Mesenchymal stem cell (in vitro differentiated cells and primary cell): ENCODE results near the gene SPINK4. TPM values are rescaled to one million over a fixed set of nuclear protein-coding genes. Genes with fewer than 3 reads are reported as not detected.

Experiments
- DNase-seq: peaks from one replicate; pipeline ENCODE4 v3.0.0-alpha.2; 2013
- H2AFZ ChIP-seq: one replicate; pipeline ENCODE4 v1.6.1; 2013; ENCODE audit warnings: low read depth, mild to moderate bottlenecking, control low read depth, inconsistent platforms, low read length, moderate library complexity
- H2AK5ac ChIP-seq: 2 replicates; pipeline ENCODE4 v1.6.1; 2013; ENCODE audit warnings: low read length, moderate library complexity, mild to moderate bottlenecking, inconsistent platforms; ENCODE audit not compliant: severe bottlenecking
- H2BK120ac ChIP-seq: one replicate; pipeline ENCODE4 v1.6.1; 2013; ENCODE audit warnings: low read depth, mild to moderate bottlenecking, inconsistent platforms, low read length, moderate library complexity
- H2BK12ac ChIP-seq, 2 experiments: one replicate each; pipeline ENCODE4 v1.6.1; 2013; ENCODE audit warnings: inconsistent platforms in 2 of 2, low read length in 2 of 2, mild to moderate bottlenecking in 2 of 2, moderate library complexity in 2 of 2, control low read depth in 1 of 2
- H2BK15ac ChIP-seq: one replicate; pipeline ENCODE4 v1.6.1; 2013; ENCODE audit warnings: mild to moderate bottlenecking, low read depth, inconsistent platforms; ENCODE audit not compliant: poor library complexity, severe bottlenecking
- H2BK5ac ChIP-seq: 2 replicates; pipeline ENCODE4 v1.6.1; 2013; ENCODE audit warnings: low read depth, mild to moderate bottlenecking, low read length, control low read depth, inconsistent platforms; ENCODE audit not compliant: poor library complexity, severe bottlenecking
- H3K14ac ChIP-seq, 2 experiments: one replicate each; pipeline ENCODE4 v1.6.1; 2013; ENCODE audit warnings: inconsistent platforms in 2 of 2, low read length in 2 of 2, control low read depth in 1 of 2, mild to moderate bottlenecking in 1 of 2, moderate library complexity in 1 of 2
- H3K18ac ChIP-seq, 2 experiments: one replicate each; pipeline ENCODE4 v1.6.1; 2013; ENCODE audit warnings: inconsistent platforms in 2 of 2, low read length in 2 of 2, control low read depth in 1 of 2, low read depth in 1 of 2, mild to moderate bottlenecking in 1 of 2
- H3K23ac ChIP-seq, 2 experiments: one replicate each; pipeline ENCODE4 v1.6.1; 2013; ENCODE audit warnings: inconsistent platforms in 2 of 2, low read length in 2 of 2, mild to moderate bottlenecking in 2 of 2, moderate library complexity in 2 of 2, control low read depth in 1 of 2
- H3K27ac ChIP-seq: 2 replicates; pipeline ENCODE4 v1.5.1; 2013; ENCODE audit warnings: mild to moderate bottlenecking, moderate library complexity, low read length, control low read depth, inconsistent platforms; ENCODE audit not compliant: poor library complexity, severe bottlenecking
- H3K27me3 ChIP-seq, 2 experiments: 2 replicates each; pipeline versions ENCODE4 v1.6.1 to v1.7.0; 2013; ENCODE audit warnings: low read length in 2 of 2, mild to moderate bottlenecking in 2 of 2, moderate library complexity in 2 of 2, control low read depth in 1 of 2, inconsistent platforms in 1 of 2; ENCODE audit not compliant: control insufficient read depth in 1 of 2, insufficient read depth in 1 of 2
- H3K36me3 ChIP-seq, 2 experiments: 2 replicates each; pipeline versions ENCODE4 v1.6.1 to v1.7.0; 2013; ENCODE audit warnings: low read length in 2 of 2, control low read depth in 1 of 2, inconsistent platforms in 1 of 2, low read depth in 1 of 2, mild to moderate bottlenecking in 1 of 2; ENCODE audit not compliant: insufficient read depth in 2 of 2, control insufficient read depth in 1 of 2
- H3K4ac ChIP-seq, 2 experiments: one replicate each; pipeline ENCODE4 v1.6.1; 2013; ENCODE audit warnings: inconsistent platforms in 2 of 2, low read length in 2 of 2, mild to moderate bottlenecking in 2 of 2, moderate library complexity in 2 of 2, control low read depth in 1 of 2, low read depth in 1 of 2
- H3K4me1 ChIP-seq: 2 replicates; pipeline ENCODE4 v1.6.1; 2013; ENCODE audit warnings: low read depth, low read length, control low read depth; ENCODE audit not compliant: control insufficient read depth, insufficient read depth
- H3K4me2 ChIP-seq: 2 replicates; pipeline ENCODE4 v1.6.1; 2013; ENCODE audit warnings: low read length, mild to moderate bottlenecking, inconsistent platforms; ENCODE audit not compliant: poor library complexity, severe bottlenecking
- H3K4me3 ChIP-seq, 2 experiments: 2 replicates each; pipeline versions ENCODE4 v1.5.1 to v1.7.0; 2013; ENCODE audit warnings: low read length in 2 of 2, mild to moderate bottlenecking in 2 of 2, control low read depth in 1 of 2, low read depth in 1 of 2; ENCODE audit not compliant: insufficient read depth in 1 of 2
- H3K79me1 ChIP-seq: replicated peaks from 2 replicates; pipeline ENCODE4 v1.6.1; 2013; ENCODE audit warnings: mild to moderate bottlenecking, control low read depth, low read length, inconsistent platforms; ENCODE audit not compliant: poor library complexity, severe bottlenecking
- H3K9ac ChIP-seq: 2 replicates; pipeline ENCODE4 v1.7.0; 2013; ENCODE audit warnings: mild to moderate bottlenecking, low read length, moderate library complexity
- H3K9me3 ChIP-seq: 2 replicates; pipeline ENCODE4 v1.7.0; 2013; ENCODE audit warnings: mild to moderate bottlenecking, low read length; ENCODE audit not compliant: control insufficient read depth
- H4K8ac ChIP-seq: one replicate; pipeline ENCODE4 v1.6.1; 2013; ENCODE audit warnings: inconsistent platforms, mild to moderate bottlenecking, low read length, moderate library complexity
- H4K91ac ChIP-seq: one replicate; pipeline ENCODE4 v1.6.1; 2013; ENCODE audit warnings: mild to moderate bottlenecking, low read length, inconsistent platforms
- WGBS: methylation state at CpG from one replicate; pipeline ENCODE4 v1.1.7; 2013; ENCODE audit warnings: mixed read lengths; 5-methylcytosine and 5-hydroxymethylcytosine counted together
- polyA plus RNA-seq, 2 experiments: library from polyadenylated mRNA; stranded (reverse); fragments of 200-250 nt; gene quantifications; one replicate each; pipeline ENCODE4 v1.2.3, GENCODE V29; 2013

Gene SPINK4, protein sequence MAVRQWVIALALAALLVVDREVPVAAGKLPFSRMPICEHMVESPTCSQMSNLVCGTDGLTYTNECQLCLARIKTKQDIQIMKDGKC
- polyA plus RNA-seq (2013, experiment 1 of 2): not detected
- polyA plus RNA-seq (2013, experiment 2 of 2): 0.18 TPM

DNA sequence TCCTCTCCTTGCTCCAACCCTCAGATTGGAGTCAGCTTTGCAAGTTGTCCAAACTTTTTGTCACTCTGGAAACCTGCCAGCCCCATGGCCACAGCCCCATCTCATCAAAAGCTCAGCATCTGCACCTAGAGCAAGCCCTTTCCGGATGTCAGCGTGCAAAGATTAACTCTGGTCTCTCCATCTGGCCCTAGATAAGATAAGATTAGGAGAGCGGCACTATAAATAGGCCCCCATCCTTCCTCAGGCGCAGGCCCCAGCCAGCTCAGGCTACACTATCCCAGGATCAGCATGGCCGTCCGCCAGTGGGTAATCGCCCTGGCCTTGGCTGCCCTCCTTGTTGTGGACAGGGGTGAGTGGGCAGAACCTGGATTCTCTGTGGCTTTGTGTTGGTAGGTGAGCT lies at the start of gene SPINK4:
SPINK4 (plus strand) TSS at position 247 of the 400 bp plus-strand sequence; CDS start at position 289, 42 bp downstream.
- DNase-seq: no peak
- H3K4me2 ChIP-seq: no peak within 1 kb of the TSS
- H3K9me3 ChIP-seq: no peaks in the 10 kb centered on the region
- H2AK5ac ChIP-seq: no peak within 1 kb of the TSS
- no peak within 1 kb of the TSS for H3K27ac ChIP-seq
- H3K4ac ChIP-seq: no peak within 1 kb of the TSS
- H3K23ac ChIP-seq: no peak within 1 kb of the TSS
- peaks cover 3% of the 10 kb centered on the region for H3K4me1 ChIP-seq
- H2BK5ac ChIP-seq: no peak within 1 kb of the TSS
- H3K18ac ChIP-seq: peak within 1 kb of the TSS in 1 of 2 experiments; percentile 18
- H3K9ac ChIP-seq: no peak within 1 kb of the TSS
- peaks cover 0 to 19% of the 10 kb centered on the region in 2 experiments for H3K27me3 ChIP-seq
- no peak within 1 kb of the TSS for H2BK120ac ChIP-seq
- H2BK12ac ChIP-seq: no peak within 1 kb of the TSS
- H3K79me1 ChIP-seq: no peaks in the 10 kb centered on the region
- H2BK15ac ChIP-seq: peak within 1 kb of the TSS; percentile 30
- H3K4me3 ChIP-seq: no peak within 1 kb of the TSS
- H4K91ac ChIP-seq: no peak within 1 kb of the TSS
- H2AFZ ChIP-seq: no peak within 1 kb of the TSS
- no peak within 1 kb of the TSS for H3K14ac ChIP-seq
- H3K36me3 ChIP-seq: no peaks in the 10 kb centered on the region
- H4K8ac ChIP-seq: peak within 1 kb of the TSS; percentile 19
- WGBS: 28% methylated on average over 7 of the region's 7 CpGs

DNA sequence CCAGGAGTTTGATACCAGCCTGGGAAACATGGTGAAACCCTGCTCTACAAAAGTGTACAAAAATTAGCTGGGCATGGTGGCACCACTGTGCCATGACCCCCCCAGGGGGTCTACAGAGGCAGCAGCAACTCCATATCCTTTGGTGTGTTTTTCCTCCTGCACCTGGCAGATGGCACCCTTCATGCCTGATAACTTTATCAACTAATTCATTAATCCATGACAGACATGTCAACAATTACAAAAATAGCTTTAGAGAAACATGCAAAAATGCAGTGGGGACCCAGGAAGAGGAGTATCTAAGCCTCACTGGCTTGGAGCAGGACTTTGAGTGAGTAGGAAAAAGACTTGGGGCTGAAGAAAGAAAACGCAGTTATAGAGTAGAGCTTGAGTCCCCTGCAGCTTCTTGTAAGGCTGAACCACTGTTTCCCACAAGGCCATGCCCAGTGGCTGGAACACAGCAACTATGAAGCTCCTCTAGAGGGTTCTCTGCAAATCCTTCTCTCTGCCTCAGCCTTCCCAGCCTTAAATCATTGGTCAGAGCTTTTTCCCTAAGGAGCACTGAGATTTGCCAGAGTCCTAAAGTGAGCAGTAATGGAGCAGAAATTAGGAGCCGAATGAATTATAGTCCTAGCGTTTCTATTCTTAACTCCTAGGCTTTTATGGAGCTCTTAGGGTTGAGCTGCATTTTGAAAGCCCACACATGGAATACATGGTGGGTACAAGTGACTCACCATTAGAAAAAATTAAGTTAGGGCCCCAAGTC lies 47.3 kb upstream of the SPINK4 start:
- Histone ChIP-seq H4K91ac (no peak overlapping the region), H2AK5ac (no peak overlapping the region), H3K36me3 (no peaks in the 10 kb centered on the region), H2BK12ac (no peak overlapping the region), H3K4me2 (no peak overlapping the region), H2BK15ac (no peak overlapping the region), H3K27me3 (peaks cover 0 to 30% of the 10 kb centered on the region in 2 experiments), H3K9me3 (no peaks in the 10 kb centered on the region), H2BK120ac (no peak overlapping the region), H3K9ac (peak overlapping the region; percentile 28), H3K4ac (no peak overlapping the region), H3K4me3 (no peak overlapping the region), H3K79me1 (no peaks in the 10 kb centered on the region), H2AFZ (no peak overlapping the region), H2BK5ac (no peak overlapping the region), H4K8ac (no peak overlapping the region), H3K4me1 (peaks cover under 1% of the 10 kb centered on the region), H3K14ac (no peak overlapping the region), H3K27ac (no peak overlapping the region), H3K23ac (no peak overlapping the region), H3K18ac (no peak overlapping the region)
- DNase-seq: peak; percentile 36
- WGBS: 36% methylated on average over 3 of the region's 3 CpGs

DNA sequence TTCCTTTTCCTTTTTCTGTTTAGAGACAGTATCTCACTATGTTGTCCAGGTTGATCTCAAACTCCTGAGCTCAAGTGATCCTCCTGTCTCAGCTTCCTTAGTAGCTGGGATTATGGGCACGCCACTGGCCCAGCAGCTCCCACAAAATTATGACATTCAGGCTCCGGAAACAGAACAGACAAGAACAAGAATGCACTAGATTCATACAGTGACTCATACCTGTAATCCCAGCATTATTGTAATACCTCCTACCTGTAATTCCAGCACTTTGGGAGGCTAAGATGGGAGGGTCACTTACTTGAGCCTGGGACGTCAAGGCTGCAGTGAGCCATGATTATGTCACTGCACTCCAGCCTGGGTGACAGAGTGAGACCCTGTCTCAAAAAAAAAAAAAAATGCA lies 46.1 kb upstream of the SPINK4 start:
- Histone ChIP-seq H3K9me3 (no peaks in the 10 kb centered on the region), H3K27ac (no peak overlapping the region), H2BK5ac (no peak overlapping the region), H2BK12ac (no peak overlapping the region), H3K79me1 (no peaks in the 10 kb centered on the region), H3K9ac (no peak overlapping the region), H4K8ac (no peak overlapping the region), H2BK120ac (no peak overlapping the region), H2BK15ac (no peak overlapping the region), H3K23ac (no peak overlapping the region), H3K36me3 (no peaks in the 10 kb centered on the region), H4K91ac (no peak overlapping the region), H3K4me2 (no peak overlapping the region), H2AFZ (no peak overlapping the region), H3K4ac (no peak overlapping the region), H3K4me3 (no peak overlapping the region), H2AK5ac (no peak overlapping the region), H3K4me1 (no peaks in the 10 kb centered on the region), H3K14ac (no peak overlapping the region), H3K18ac (no peak overlapping the region), H3K27me3 (peaks cover 0 to 19% of the 10 kb centered on the region in 2 experiments)
- no peak for DNase-seq
- WGBS: 83% methylated on average over 3 of the region's 3 CpGs

DNA sequence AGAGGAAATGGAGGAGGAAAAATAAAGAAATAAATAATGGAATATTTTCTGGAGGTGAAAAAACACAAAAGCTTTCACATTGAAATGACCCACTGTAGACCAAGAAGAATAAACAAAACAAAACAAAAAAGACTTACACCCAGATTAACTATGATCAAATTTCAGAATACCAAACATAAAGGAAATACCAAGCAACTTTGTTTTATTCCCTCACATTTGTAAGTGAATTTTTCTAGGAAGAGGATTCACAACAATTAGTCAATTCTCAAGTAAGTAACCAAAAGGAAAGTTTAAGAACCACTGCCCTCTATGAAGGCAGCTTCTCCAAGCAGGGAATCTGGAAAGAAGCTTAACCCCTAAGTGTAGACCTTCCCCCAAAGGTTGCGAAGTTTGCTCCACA lies 43.2 kb upstream of the SPINK4 start:
- no peak overlapping the region for H2BK5ac ChIP-seq
- WGBS: 100% methylated on average over 1 of the region's 1 CpG

More for the DNA sequence above, 43.2 kb upstream of the SPINK4 start:
- Histone ChIP-seq H3K27me3 (peaks cover 0 to 17% of the 10 kb centered on the region in 2 experiments), H4K8ac (no peak overlapping the region), H2BK120ac (no peak overlapping the region), H3K27ac (no peak overlapping the region), H3K4ac (no peak overlapping the region), H3K18ac (no peak overlapping the region), H3K4me3 (no peak overlapping the region), H3K9me3 (no peaks in the 10 kb centered on the region), H3K23ac (no peak overlapping the region), H3K14ac (no peak overlapping the region), H3K79me1 (no peaks in the 10 kb centered on the region), H2AK5ac (no peak overlapping the region), H2BK15ac (no peak overlapping the region), H4K91ac (no peak overlapping the region), H2BK12ac (no peak overlapping the region), H3K4me1 (no peaks in the 10 kb centered on the region), H3K36me3 (no peaks in the 10 kb centered on the region), H3K9ac (no peak overlapping the region), H2AFZ (no peak overlapping the region), H3K4me2 (no peak overlapping the region)
- DNase-seq: no peak
